ENCODE data around the gene AHSP.
A peak's percentile ranks its signal among the peaks of the same experiment; 100 is the strongest.
"Not testable (repeated sequence)": the region's sequence is repeated elsewhere in the genome, so short reads cannot be mapped to it uniquely, and the experiment has no call there.

The AHSP gene

GRCh38 chr16:31517800-31518402 is 9.8 kb upstream of the AHSP start:
- WGBS, 2 experiments (ENCODE audit: insufficient coverage in 2 of 2), result 76% methylated on average over 2 of the region's 4 CpGs; no CpG with 5 or more reads in 1 of the 2 experiments
- Histone ChIP-seq H3K4me3 (ENCODE audit: extremely low read depth, insufficient read depth, low read length, poor library complexity, severe bottlenecking) (no peak overlapping the region), H3K9me3 (ENCODE audit: control insufficient read depth, low read length) (no peaks in the 10 kb centered on the region)

GRCh38 chr16:31519759-31520431 is 7.8 kb upstream of the AHSP start:
- no peaks in the 10 kb centered on the region for H3K9me3 ChIP-seq (ENCODE audit: control insufficient read depth, low read length)
- no peaks in the 10 kb centered on the region for H3K36me3 ChIP-seq (ENCODE audit: control insufficient read depth, insufficient read depth, low read length)
- no peaks in the 10 kb centered on the region for H3K4me1 ChIP-seq (ENCODE audit: control insufficient read depth, insufficient read depth, low read length, poor library complexity, severe bottlenecking)
- H3K27ac ChIP-seq (ENCODE audit: low read depth, low read length, severe bottlenecking), result no peak overlapping the region
- no peak overlapping the region for H3K4me3 ChIP-seq (ENCODE audit: extremely low read depth, insufficient read depth, low read length, poor library complexity, severe bottlenecking)
- 100% methylated on average over 1 of the region's 2 CpGs; no CpG with 5 or more reads in 1 of the 2 experiments for WGBS, 2 experiments (ENCODE audit: insufficient coverage in 2 of 2)

More at GRCh38 chr16:31517800-31518402, 9.8 kb upstream of the AHSP start:
- Histone ChIP-seq H3K36me3 (ENCODE audit: control insufficient read depth, insufficient read depth, low read length) (no peaks in the 10 kb centered on the region), H3K27ac (ENCODE audit: low read depth, low read length, severe bottlenecking) (no peak overlapping the region), H3K4me1 (ENCODE audit: control insufficient read depth, insufficient read depth, low read length, poor library complexity, severe bottlenecking) (no peaks in the 10 kb centered on the region)

GRCh38 chr16:31521368-31521767 is 6.3 kb upstream of the AHSP start:
- Histone ChIP-seq H3K4me1 (ENCODE audit: control insufficient read depth, insufficient read depth, low read length, poor library complexity, severe bottlenecking) (no peaks in the 10 kb centered on the region), H3K36me3 (ENCODE audit: control insufficient read depth, insufficient read depth, low read length) (no peaks in the 10 kb centered on the region), H3K9me3 (ENCODE audit: control insufficient read depth, low read length) (no peaks in the 10 kb centered on the region), H3K4me3 (ENCODE audit: extremely low read depth, insufficient read depth, low read length, poor library complexity, severe bottlenecking) (no peak overlapping the region), H3K27ac (ENCODE audit: low read depth, low read length, severe bottlenecking) (no peak overlapping the region)
- WGBS, 2 experiments (ENCODE audit: insufficient coverage in 2 of 2), result 50 to 80% methylated on average over 1 to 2 of the region's 3 CpGs

- H3K4me1 ChIP-seq (ENCODE audit: control insufficient read depth, insufficient read depth, low read length, poor library complexity, severe bottlenecking), result no peaks in the 10 kb centered on the region
- 83 to 95% methylated on average over 3 to 4 of the region's 6 CpGs for WGBS, 2 experiments (ENCODE audit: insufficient coverage in 2 of 2)
- H3K9me3 ChIP-seq (ENCODE audit: control insufficient read depth, low read length), result no peaks in the 10 kb centered on the region
- no peak overlapping the region for H3K27ac ChIP-seq (ENCODE audit: low read depth, low read length, severe bottlenecking)
- H3K36me3 ChIP-seq (ENCODE audit: control insufficient read depth, insufficient read depth, low read length), result no peaks in the 10 kb centered on the region
- no peak overlapping the region for H3K4me3 ChIP-seq (ENCODE audit: extremely low read depth, insufficient read depth, low read length, poor library complexity, severe bottlenecking)
Observed at GRCh38 chr16:31522071-31522470, 5.6 kb upstream of the AHSP start.

GRCh38 chr16:31523768-31524167 is 3.9 kb upstream of the AHSP start:
- H3K4me1 ChIP-seq (ENCODE audit: control insufficient read depth, insufficient read depth, low read length, poor library complexity, severe bottlenecking); H3K4me3 ChIP-seq (ENCODE audit: extremely low read depth, insufficient read depth, low read length, poor library complexity, severe bottlenecking); H3K27ac ChIP-seq (ENCODE audit: low read depth, low read length, severe bottlenecking); H3K36me3 ChIP-seq (ENCODE audit: control insufficient read depth, insufficient read depth, low read length); H3K9me3 ChIP-seq (ENCODE audit: control insufficient read depth, low read length): not testable (repeated sequence)
- no CpG with 5 or more reads among the region's 6 CpGs for WGBS, 2 experiments (ENCODE audit: insufficient coverage in 2 of 2)

GRCh38 chr16:31525113-31525512 is 2.6 kb upstream of the AHSP start:
- Histone ChIP-seq H3K4me1 (ENCODE audit: control insufficient read depth, insufficient read depth, low read length, poor library complexity, severe bottlenecking) (no peaks in the 10 kb centered on the region), H3K4me3 (ENCODE audit: extremely low read depth, insufficient read depth, low read length, poor library complexity, severe bottlenecking) (no peak overlapping the region), H3K36me3 (ENCODE audit: control insufficient read depth, insufficient read depth, low read length) (no peaks in the 10 kb centered on the region), H3K27ac (ENCODE audit: low read depth, low read length, severe bottlenecking) (no peak overlapping the region), H3K9me3 (ENCODE audit: control insufficient read depth, low read length) (no peaks in the 10 kb centered on the region)
- WGBS, 2 experiments (ENCODE audit: insufficient coverage in 2 of 2), result 93 to 100% methylated on average over 3 of the region's 3 CpGs

- H3K36me3 ChIP-seq (ENCODE audit: control insufficient read depth, insufficient read depth, low read length), result no peaks in the 10 kb centered on the region
- H3K9me3 ChIP-seq (ENCODE audit: control insufficient read depth, low read length), result no peaks in the 10 kb centered on the region
- peak overlapping the region; percentile 5 for H3K4me3 ChIP-seq (ENCODE audit: extremely low read depth, insufficient read depth, low read length, poor library complexity, severe bottlenecking)
- H3K27ac ChIP-seq (ENCODE audit: low read depth, low read length, severe bottlenecking), result no peak overlapping the region
- 34 to 44% methylated on average over 10 to 11 of the region's 11 CpGs for WGBS, 2 experiments (ENCODE audit: insufficient coverage in 2 of 2)
- no peaks in the 10 kb centered on the region for H3K4me1 ChIP-seq (ENCODE audit: control insufficient read depth, insufficient read depth, low read length, poor library complexity, severe bottlenecking)
Observed at GRCh38 chr16:31528523-31529107, 915 bp downstream of the AHSP start.

GRCh38 chr16:31529108-31529936 is 1.6 kb downstream of the AHSP start:
- no peaks in the 10 kb centered on the region for H3K4me1 ChIP-seq (ENCODE audit: control insufficient read depth, insufficient read depth, low read length, poor library complexity, severe bottlenecking)
- no peak overlapping the region for H3K27ac ChIP-seq (ENCODE audit: low read depth, low read length, severe bottlenecking)
- H3K4me3 ChIP-seq (ENCODE audit: extremely low read depth, insufficient read depth, low read length, poor library complexity, severe bottlenecking), result peak overlapping the region; percentile 5
- 3 to 7% methylated on average over 18 to 23 of the region's 52 CpGs for WGBS, 2 experiments (ENCODE audit: insufficient coverage in 2 of 2)
- no peaks in the 10 kb centered on the region for H3K36me3 ChIP-seq (ENCODE audit: control insufficient read depth, insufficient read depth, low read length)
- no peaks in the 10 kb centered on the region for H3K9me3 ChIP-seq (ENCODE audit: control insufficient read depth, low read length)

GRCh38 chr16:31529937-31530312 is 2.2 kb downstream of the AHSP start:
- WGBS, 2 experiments (ENCODE audit: insufficient coverage in 2 of 2), result 42 to 52% methylated on average over 12 to 14 of the region's 17 CpGs
- H3K4me1 ChIP-seq (ENCODE audit: control insufficient read depth, insufficient read depth, low read length, poor library complexity, severe bottlenecking), result no peaks in the 10 kb centered on the region
- no peaks in the 10 kb centered on the region for H3K9me3 ChIP-seq (ENCODE audit: control insufficient read depth, low read length)
- no peaks in the 10 kb centered on the region for H3K36me3 ChIP-seq (ENCODE audit: control insufficient read depth, insufficient read depth, low read length)
- H3K4me3 ChIP-seq (ENCODE audit: extremely low read depth, insufficient read depth, low read length, poor library complexity, severe bottlenecking), result peak overlapping the region; percentile 2
- no peak overlapping the region for H3K27ac ChIP-seq (ENCODE audit: low read depth, low read length, severe bottlenecking)

- 83% methylated on average over 1 of the region's 5 CpGs for WGBS, 2 experiments (ENCODE audit: insufficient coverage in 2 of 2)
- H3K4me3 ChIP-seq (ENCODE audit: extremely low read depth, insufficient read depth, low read length, poor library complexity, severe bottlenecking), result no peak overlapping the region
- H3K27ac ChIP-seq (ENCODE audit: low read depth, low read length, severe bottlenecking), result no peak overlapping the region
- H3K9me3 ChIP-seq (ENCODE audit: control insufficient read depth, low read length), result no peaks in the 10 kb centered on the region
- no peaks in the 10 kb centered on the region for H3K36me3 ChIP-seq (ENCODE audit: control insufficient read depth, insufficient read depth, low read length)
- no peaks in the 10 kb centered on the region for H3K4me1 ChIP-seq (ENCODE audit: control insufficient read depth, insufficient read depth, low read length, poor library complexity, severe bottlenecking)
Observed at GRCh38 chr16:31530405-31530804, 2.7 kb downstream of the AHSP start.
